NCI-H82 treated with DMSO at 0.1 percent for 48 hours (cell line): Measurements from ENCODE around the gene ELMOD2.
"Not testable (repeated sequence)": the region's sequence is repeated elsewhere in the genome, so short reads cannot be mapped to it uniquely, and the experiment has no call there.

Experiments used
- DNase-seq: peaks from one replicate; lab custom pipeline; 2025; ENCODE audit not compliant: unreplicated experiment; lab: John Stamatoyannopoulos, UW

ELMOD2 gene

GRCh38 chr4:140523857-140524742 lies at the start of gene ELMOD2:
Gene ELMOD2, plus strand, starts transcription at chr4:140524168. Its CDS starts 1,261 bp downstream, at chr4:140525429.
- DNase-seq: peak; percentile 91

- DNase-seq: no peak
These were observed 40.5 kb upstream of the ELMOD2 start for GRCh38 chr4:140483445-140483844.

GRCh38 chr4:140485939-140486338 lies 38.0 kb upstream of the ELMOD2 start:
- DNase-seq: no peak

GRCh38 chr4:140497405-140497746 lies 26.6 kb upstream of the ELMOD2 start:
- DNase-seq: no peak

- no peak for DNase-seq
These were observed 26.0 kb upstream of the ELMOD2 start, which contains the start of gene MGAT4D for GRCh38 chr4:140497747-140498636. Gene MGAT4D, minus strand, starts transcription at chr4:140498293. Its CDS starts 71 bp downstream, at chr4:140498222.

GRCh38 chr4:140499391-140499790 lies 24.6 kb upstream of the ELMOD2 start:
- no peak for DNase-seq

- DNase-seq: no peak
These were observed 19.7 kb upstream of the ELMOD2 start for GRCh38 chr4:140504261-140504660.

GRCh38 chr4:140513765-140514164 lies 10.2 kb upstream of the ELMOD2 start:
- not testable (repeated sequence) for DNase-seq

- DNase-seq: peak; percentile 76
These were observed 8.5 kb upstream of the ELMOD2 start for GRCh38 chr4:140515423-140515822.

- no peak for DNase-seq
These were observed 555 bp upstream of the ELMOD2 start for GRCh38 chr4:140523370-140523856.

GRCh38 chr4:140529434-140529833 lies 5.5 kb downstream of the ELMOD2 start:
- no peak for DNase-seq

GRCh38 chr4:140533951-140534480 lies 10.0 kb downstream of the ELMOD2 start:
- no peak for DNase-seq

- no peak for DNase-seq
These were observed 32.6 kb downstream of the ELMOD2 start for GRCh38 chr4:140556372-140557085.

- DNase-seq: no peak
These were observed 34.0 kb downstream of the ELMOD2 start for GRCh38 chr4:140557831-140558435.

- DNase-seq: no peak
These were observed 35.7 kb downstream of the ELMOD2 start for GRCh38 chr4:140559696-140560095.

GRCh38 chr4:140568507-140569306 lies 44.7 kb downstream of the ELMOD2 start, which contains the start of gene UCP1:
Gene UCP1, minus strand, starts transcription at chr4:140568961. Its CDS starts 232 bp downstream, at chr4:140568729.
- DNase-seq: no peak

GRCh38 chr4:140569307-140569638 lies 45.3 kb downstream of the ELMOD2 start:
- no peak for DNase-seq

- DNase-seq: no peak
These were observed 47.7 kb downstream of the ELMOD2 start for GRCh38 chr4:140571620-140572019.

GRCh38 chr4:140575489-140575888 lies 51.5 kb downstream of the ELMOD2 start:
- DNase-seq: no peak
